Urinary bladder (tissue), 4 donors: ENCODE data around the gene MYMX. TPM values are rescaled to one million over a fixed set of nuclear protein-coding genes. Genes with fewer than 3 reads are reported as not detected.
"Not testable (repeated sequence)": the region's sequence is repeated elsewhere in the genome, so short reads cannot be mapped to it uniquely, and the experiment has no call there.

Experiments used
- DNase-seq: peaks from one replicate; pipeline ENCODE4 v3.0.0-alpha.2; 2015; ENCODE audit errors: extremely low spot score
- H3K27ac ChIP-seq: one replicate; pipeline ENCODE4 v1.5.1; 2013; ENCODE audit warnings: low read depth, mild to moderate bottlenecking, moderate library complexity
- H3K36me3 ChIP-seq: one replicate; pipeline ENCODE4 v1.6.1; 2013; ENCODE audit warnings: mild to moderate bottlenecking, moderate library complexity; ENCODE audit not compliant: insufficient read depth
- H3K4me1 ChIP-seq: one replicate; pipeline ENCODE4 v1.6.1; 2013; ENCODE audit warnings: mild to moderate bottlenecking, moderate library complexity; ENCODE audit not compliant: insufficient read depth
- H3K4me3 ChIP-seq: one replicate; pipeline ENCODE4 v1.5.1; 2013; ENCODE audit warnings: low read depth, low read length
- WGBS: extraction: QIAGEN DNeasy Blood & Tissue Kit; methylation state at CpG from one replicate; pipeline ENCODE4 v1.1.7; 2013; 5-methylcytosine and 5-hydroxymethylcytosine counted together
- polyA plus RNA-seq: library from polyadenylated mRNA; stranded (reverse); fragments of 200-250 nt; gene quantifications from one replicate; pipeline ENCODE4 v1.2.3, GENCODE V29; 2013
- total RNA-seq: library from RNA; depleted of rRNA; stranded (reverse); fragments of >200 nt; gene quantifications from one replicate; pipeline ENCODE4 v1.2.3, GENCODE V29; 2014
- donor health status: healthy with polysubstance abuse.
- donor health status: healthy.

The MYMX gene
- total and polyA plus RNA-seq, 2 donors = 0.28 TPM; not detected in 1

- 86% methylated on average over 11 of the region's 11 CpGs for WGBS
- H3K36me3 ChIP-seq = not testable (repeated sequence)
Measured at GRCh38 chr6:44196351-44196750, 20.4 kb upstream of the MYMX start.

GRCh38 chr6:44198684-44199083 lies 18.0 kb upstream of the MYMX start:
- Histone ChIP-seq H3K36me3 (no peaks in the 10 kb centered on the region), H3K27ac (no peak overlapping the region), H3K4me3 (no peak overlapping the region), H3K4me1 (no peaks in the 10 kb centered on the region)
- no peak for DNase-seq
- WGBS = 75% methylated on average over 3 of the region's 3 CpGs

More at GRCh38 chr6:44196351-44196750, 20.4 kb upstream of the MYMX start:
- not testable (repeated sequence) for H3K4me3 ChIP-seq, DNase-seq, H3K27ac ChIP-seq, H3K4me1 ChIP-seq

GRCh38 chr6:44199883-44200282 lies 16.8 kb upstream of the MYMX start:
- Histone ChIP-seq H3K4me3 (no peak overlapping the region), H3K27ac (no peak overlapping the region), H3K4me1 (no peaks in the 10 kb centered on the region), H3K36me3 (no peaks in the 10 kb centered on the region)
- 90% methylated on average over 4 of the region's 4 CpGs for WGBS
- no peak for DNase-seq

- peak overlapping the region; percentile 92 for H3K27ac ChIP-seq
- no peak overlapping the region for H3K4me3 ChIP-seq
- no peaks in the 10 kb centered on the region for H3K36me3 ChIP-seq
- H3K4me1 ChIP-seq = no peaks in the 10 kb centered on the region
- no peak for DNase-seq
- WGBS = 83% methylated on average over 3 of the region's 3 CpGs
Measured at GRCh38 chr6:44201200-44201599, 15.5 kb upstream of the MYMX start.

GRCh38 chr6:44201638-44202303 lies 15.0 kb upstream of the MYMX start:
- no peaks in the 10 kb centered on the region for H3K36me3 ChIP-seq
- H3K4me3 ChIP-seq = no peak overlapping the region
- WGBS = 76% methylated on average over 11 of the region's 11 CpGs
- H3K27ac ChIP-seq = peak overlapping the region; percentile 92
- DNase-seq = no peak
- H3K4me1 ChIP-seq = no peaks in the 10 kb centered on the region

- no peak overlapping the region for H3K27ac ChIP-seq
- DNase-seq = no peak
- no peak overlapping the region for H3K4me3 ChIP-seq
- no peaks in the 10 kb centered on the region for H3K36me3 ChIP-seq
- 81% methylated on average over 4 of the region's 4 CpGs for WGBS
- H3K4me1 ChIP-seq = no peaks in the 10 kb centered on the region
Measured at GRCh38 chr6:44202332-44202971, 14.3 kb upstream of the MYMX start.

GRCh38 chr6:44202972-44203750 lies 13.6 kb upstream of the MYMX start:
- 83% methylated on average over 11 of the region's 11 CpGs for WGBS
- no peak overlapping the region for H3K4me3 ChIP-seq
- no peaks in the 10 kb centered on the region for H3K36me3 ChIP-seq
- no peaks in the 10 kb centered on the region for H3K4me1 ChIP-seq
- H3K27ac ChIP-seq = no peak overlapping the region
- no peak for DNase-seq

- Histone ChIP-seq H3K4me1 (no peaks in the 10 kb centered on the region), H3K4me3 (no peak overlapping the region), H3K27ac (no peak overlapping the region), H3K36me3 (no peaks in the 10 kb centered on the region)
- WGBS = 84% methylated on average over 6 of the region's 6 CpGs
- no peak for DNase-seq
Measured at GRCh38 chr6:44203955-44204354, 12.8 kb upstream of the MYMX start.

- H3K4me3 ChIP-seq = no peak overlapping the region
- no peak overlapping the region for H3K27ac ChIP-seq
- no peaks in the 10 kb centered on the region for H3K4me1 ChIP-seq
- no peaks in the 10 kb centered on the region for H3K36me3 ChIP-seq
- 90% methylated on average over 6 of the region's 6 CpGs for WGBS
- DNase-seq = no peak
Measured at GRCh38 chr6:44207966-44208365, 8.8 kb upstream of the MYMX start.

- WGBS = 88% methylated on average over 3 of the region's 3 CpGs
Measured at GRCh38 chr6:44211284-44211683, 5.4 kb upstream of the MYMX start.

GRCh38 chr6:44214307-44214706 lies 2.4 kb upstream of the MYMX start:
- 91% methylated on average over 6 of the region's 6 CpGs for WGBS

More at GRCh38 chr6:44211284-44211683, 5.4 kb upstream of the MYMX start:
- no peak for DNase-seq
- Histone ChIP-seq H3K27ac (no peak overlapping the region), H3K4me1 (no peaks in the 10 kb centered on the region), H3K36me3 (no peaks in the 10 kb centered on the region), H3K4me3 (no peak overlapping the region)

GRCh38 chr6:44217332-44218143 lies 812 bp downstream of the MYMX start:
- no peak for DNase-seq

More at GRCh38 chr6:44214307-44214706, 2.4 kb upstream of the MYMX start:
- no peaks in the 10 kb centered on the region for H3K4me1 ChIP-seq
- no peaks in the 10 kb centered on the region for H3K36me3 ChIP-seq
- no peak overlapping the region for H3K27ac ChIP-seq
- no peak overlapping the region for H3K4me3 ChIP-seq
- DNase-seq = no peak

More at GRCh38 chr6:44217332-44218143, 812 bp downstream of the MYMX start:
- no peaks in the 10 kb centered on the region for H3K4me1 ChIP-seq
- WGBS = 35% methylated on average over 16 of the region's 16 CpGs
- no peak overlapping the region for H3K27ac ChIP-seq
- no peak overlapping the region for H3K4me3 ChIP-seq
- H3K36me3 ChIP-seq = no peaks in the 10 kb centered on the region
